ENCODE measurements around the gene AP1S1.

DNA sequence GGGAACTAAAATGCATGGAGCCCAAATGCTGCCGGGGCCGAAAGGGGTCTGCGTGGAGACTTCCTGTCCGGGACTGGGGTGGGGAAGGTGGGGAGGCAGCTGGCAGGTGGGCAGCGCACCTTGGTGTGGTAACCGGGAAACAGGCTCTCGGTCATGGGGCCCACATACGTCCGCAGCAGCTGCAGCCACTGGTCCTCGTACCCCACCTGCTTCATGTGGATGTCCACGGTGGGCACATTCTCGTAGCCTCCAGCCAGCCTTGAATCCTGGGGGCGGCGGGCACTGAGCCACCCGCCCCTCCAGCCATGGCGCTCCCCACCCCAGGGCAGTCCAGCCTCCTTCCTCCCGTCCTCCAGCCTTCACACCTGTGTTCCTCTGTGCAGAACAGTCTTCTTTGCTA lies 53.2 kb downstream of the AP1S1 start:
- no peak for TF ChIP-seq CTCF (IDR thresholded peaks at IDR 0.05 in 4 of 5, conservative IDR thresholded peaks at IDR 0.05 in 1 of 5)
- TF ChIP-seq POLR2A (IDR thresholded peaks at IDR 0.05) = no peak

Measured in gastrocnemius medialis (tissue), 4 donors.